ENCODE measurements around the gene C1orf105. TPM values are rescaled to one million over a fixed set of nuclear protein-coding genes. Genes with fewer than 3 reads are reported as not detected.

C1orf105 gene
- total and polyA plus RNA-seq, 2 of the 8 experiments (the other 6 are each of a cell fraction or from before 2014, with no cell fraction given), result not detected

GRCh38 chr1:172453153-172453545 is 32.7 kb downstream of the C1orf105 start:
- Histone ChIP-seq H3K27me3 (replicated peaks in 1 of 4; ENCODE audit: control insufficient read depth in 3 of 4, extremely low read depth in 1 of 4, insufficient read depth in 3 of 4, low read length in 3 of 4) (peaks cover 0 to 2% (median 0%) of the 10 kb centered on the region in 4 experiments; a peak in 1 of 7 replicates), H3K23me2 (ENCODE audit: low read depth, low read length) (no peaks in the 10 kb centered on the region), H3K79me2 (ENCODE audit: control insufficient read depth in 1 of 2, insufficient read depth in 2 of 2, low read length in 2 of 2) (no peaks in the 10 kb centered on the region), H2BK15ac (ENCODE audit: low read length) (no peak overlapping the region), H3K14ac (ENCODE audit: insufficient read length) (no peak overlapping the region), H4K91ac (replicated peaks; ENCODE audit: insufficient read length, low read length) (no peak overlapping the region), H2BK120ac (replicated peaks; ENCODE audit: low read depth, low read length) (no peak overlapping the region), H3K23ac (ENCODE audit: insufficient read length) (no peak overlapping the region), H2AK5ac (ENCODE audit: low read depth, low read length) (no peak overlapping the region), H4K8ac (ENCODE audit: extremely low read depth, insufficient read depth, low read length) (no peak overlapping the region), H2BK5ac (ENCODE audit: low read depth, low read length) (no peak overlapping the region), H3K36me3 (ENCODE audit: control insufficient read depth in 2 of 4, insufficient read depth in 4 of 4, low read length in 3 of 4) (no peaks in the 10 kb centered on the region), H3K56ac (replicated peaks; ENCODE audit: insufficient read length, low read depth, low read length) (no peak overlapping the region), H3K79me1 (ENCODE audit: low read depth, low read length) (no peaks in the 10 kb centered on the region), H3K9ac (replicated peaks in 1 of 4; ENCODE audit: extremely low read depth in 1 of 4, low read depth in 3 of 4, low read length in 3 of 4) (no peak overlapping the region), H2AFZ (ENCODE audit: low read length) (peak overlapping the region; percentile 18; the same call in 1 of the 2 replicates), H3K4me3 (ENCODE audit: extremely low read depth in 1 of 4, insufficient read depth in 2 of 4, low read depth in 3 of 4, low read length in 4 of 4) (no peak overlapping the region), H3K9me3 (ENCODE audit: insufficient read depth in 2 of 2, low read depth in 1 of 2, low read length in 1 of 2) (no peaks in the 10 kb centered on the region), H4K5ac (ENCODE audit: insufficient read length, low read depth, low read length) (no peak overlapping the region), H2BK20ac (ENCODE audit: low read length) (no peak overlapping the region), H3K18ac (ENCODE audit: extremely low read depth, low read length) (no peak overlapping the region), H3K4me2 (ENCODE audit: insufficient read depth in 1 of 2, low read depth in 2 of 2, low read length in 2 of 2) (no peak overlapping the region), H3K4ac (replicated peaks; ENCODE audit: insufficient read length, low read depth, low read length) (no peak overlapping the region), H2BK12ac (ENCODE audit: low read depth, low read length) (no peak overlapping the region), H3K4me1 (replicated peaks in 1 of 4; ENCODE audit: control insufficient read depth in 3 of 4, insufficient read depth in 4 of 4, low read length in 3 of 4) (no peaks in the 10 kb centered on the region), H3K27ac (ENCODE audit: low read depth, low read length) (no peak overlapping the region), H4K20me1 (replicated peaks in 1 of 2; ENCODE audit: control insufficient read depth in 1 of 2, insufficient read depth in 2 of 2, low read length in 2 of 2) (no peaks in the 10 kb centered on the region)
- FAIRE-seq (no peak), DNase-seq (ENCODE audit: low read depth in 1 of 2, low spot score in 2 of 2) (no peak)
- TF ChIP-seq ZNF274 (IDR thresholded peaks at IDR 0.05; ENCODE audit: borderline replicate concordance, extremely low read depth, low read length), result no peak
- no peak for TF ChIP-seq SP4 (IDR thresholded peaks at IDR 0.05; ENCODE audit: low read length)
- no peak for TF ChIP-seq CTBP2 (IDR thresholded peaks at IDR 0.05; ENCODE audit: borderline replicate concordance, insufficient read depth, insufficient read length, low read length)
- no peak for TF ChIP-seq TEAD4 (IDR thresholded peaks at IDR 0.05; ENCODE audit: low read depth, low read length)
- no peak for TF ChIP-seq CTCF (IDR thresholded peaks at IDR 0.05; ENCODE audit: control extremely low read depth in 1 of 3, insufficient read depth in 1 of 3, low read depth in 1 of 3, low read length in 3 of 3)
- no peak for TF ChIP-seq SIX5 (IDR thresholded peaks at IDR 0.05; ENCODE audit: low read depth, low read length)
- no peak for TF ChIP-seq TAF7 (optimal IDR thresholded peaks at IDR 0.05; ENCODE audit: borderline replicate concordance, low read depth, low read length)
- POLR2A ChIA-PET (ENCODE audit: partially characterized antibody), result no interaction called here
- CTCF ChIA-PET (ENCODE audit: partially characterized antibody), result interaction anchor here (0.6 to 5.2 kb wide), 8 partner anchors 9 to 275 kb away, joined by 3 to 39 read pairs (median 4); partner anchors contain the start of gene PIGC
- 88% methylated on average over 6 of the region's 6 CpGs; no CpG with 5 or more reads in 1 of the 2 experiments for WGBS, 2 experiments (ENCODE audit: extremely low coverage in 1 of 2, insufficient coverage in 1 of 2, insufficient read length in 1 of 2, insufficient replicate concordance in 2 of 2, low coverage in 1 of 2, low lambda C conversion rate in 2 of 2, missing lambda C conversion rate in 1 of 2)
